Measurements from ENCODE around the gene CTSV.
"Not testable (repeated sequence)": the region's sequence is repeated elsewhere in the genome, so short reads cannot be mapped to it uniquely, and the experiment has no call there.

- TF ChIP-seq, protein P1, sequence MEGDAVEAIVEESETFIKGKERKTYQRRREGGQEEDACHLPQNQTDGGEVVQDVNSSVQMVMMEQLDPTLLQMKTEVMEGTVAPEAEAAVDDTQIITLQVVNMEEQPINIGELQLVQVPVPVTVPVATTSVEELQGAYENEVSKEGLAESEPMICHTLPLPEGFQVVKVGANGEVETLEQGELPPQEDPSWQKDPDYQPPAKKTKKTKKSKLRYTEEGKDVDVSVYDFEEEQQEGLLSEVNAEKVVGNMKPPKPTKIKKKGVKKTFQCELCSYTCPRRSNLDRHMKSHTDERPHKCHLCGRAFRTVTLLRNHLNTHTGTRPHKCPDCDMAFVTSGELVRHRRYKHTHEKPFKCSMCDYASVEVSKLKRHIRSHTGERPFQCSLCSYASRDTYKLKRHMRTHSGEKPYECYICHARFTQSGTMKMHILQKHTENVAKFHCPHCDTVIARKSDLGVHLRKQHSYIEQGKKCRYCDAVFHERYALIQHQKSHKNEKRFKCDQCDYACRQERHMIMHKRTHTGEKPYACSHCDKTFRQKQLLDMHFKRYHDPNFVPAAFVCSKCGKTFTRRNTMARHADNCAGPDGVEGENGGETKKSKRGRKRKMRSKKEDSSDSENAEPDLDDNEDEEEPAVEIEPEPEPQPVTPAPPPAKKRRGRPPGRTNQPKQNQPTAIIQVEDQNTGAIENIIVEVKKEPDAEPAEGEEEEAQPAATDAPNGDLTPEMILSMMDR (conservative IDR thresholded peaks at IDR 0.05; ENCODE audit: low read depth, low read length) = not testable (repeated sequence)
- not testable (repeated sequence) for TF ChIP-seq EZH2 (IDR thresholded peaks at IDR 0.05; ENCODE audit: borderline replicate concordance, low read depth, low read length, poor library complexity, severe bottlenecking)
Measured at GRCh38 chr9:96984139-96984538, 54.8 kb downstream of the CTSV start.

All from A673 (cell line).